Ovary (tissue), 9 donors: ENCODE measurements around the gene ANOS1. TPM values are rescaled to one million over a fixed set of nuclear protein-coding genes. Genes with fewer than 3 reads are reported as not detected.

ENCODE experiments used
- DNase-seq, 5 donors: peaks; one replicate each; pipeline ENCODE4 v3.0.0-alpha.2; 2019 to 2020
- H3K27ac ChIP-seq, 2 donors: fragments of 200-600 bp; one replicate each; pipeline versions ENCODE4 v1.5.1 to v1.8.0; 2019 to 2022
- H3K27me3 ChIP-seq: fragments of 200-600 bp; one replicate; pipeline ENCODE4 v1.8.0; 2022
- H3K36me3 ChIP-seq: fragments of 200-600 bp; sonication (generic); one replicate; pipeline ENCODE4 v1.5.1; 2019
- H3K4me1 ChIP-seq: one replicate; pipeline ENCODE4 v1.8.1; 2013; ENCODE audit warnings: mild to moderate bottlenecking, moderate library complexity; ENCODE audit not compliant: insufficient read depth
- H3K4me3 ChIP-seq: fragments of 200-600 bp; sonication (generic); one replicate; pipeline ENCODE4 v1.5.1; 2017
- H3K9me3 ChIP-seq, 2 donors: fragments of 200-600 bp in 1 of 2; sonication (generic) in 1 of 2; one replicate each; pipeline versions ENCODE4 v1.5.1 to v1.8.1; 2013 to 2019; ENCODE audit warnings: mild to moderate bottlenecking in 1 of 2, moderate library complexity in 1 of 2
- EP300 ChIP-seq: sonication (generic); formaldehyde crosslinking; IDR thresholded peaks from one replicate; pipeline ENCODE4 v1.6.1; 2017; ENCODE audit warnings: antibody characterized with exemption
- POLR2A ChIP-seq: fragments of 450-650 bp; IDR thresholded peaks from one replicate; pipeline ENCODE4 v1.6.1; 2017; ENCODE audit warnings: antibody characterized with exemption, mild to moderate bottlenecking, moderate library complexity
- WGBS, 3 donors: extraction: QIAGEN DNeasy Blood & Tissue Kit in 1 of 3; methylation state at CpG; one replicate each; pipeline versions ENCODE4 v1.1.5 to v1.1.7; 2013 to 2017; 5-methylcytosine and 5-hydroxymethylcytosine counted together
- intact Hi-C, 4 donors: fragments of 100-400 bp; cut with DNase I; formaldehyde crosslinking; loops; one replicate each; pipeline versions ENCODE4 v1.11.0 to v1.15.1; 2022 to 2023
- polyA plus RNA-seq, 2 donors: library from polyadenylated mRNA; stranded (reverse); fragments of 200-250 nt in 1 of 2; fragments of 350-450 nt in 1 of 2; fragmentation: Illumina TruSeq in 1 of 2; extraction: RNeasy Lipid Tissue Mini Kit (QIAGEN cat#74804) in 1 of 2; gene quantifications; one replicate each; pipeline ENCODE4 v1.2.3, GENCODE V29; 2013 to 2014
- total RNA-seq, 7 donors: library from RNA; depleted of rRNA in 2 of 7; stranded (reverse); fragments of >200 nt in 2 of 7; fragmentation: NEBNext Ultra II Directional in 3 of 7; extraction: Animal tissue kit (Norgen Biotek cat#: 25700) in 3 of 7; gene quantifications; one replicate each; pipeline versions ENCODE4 v1.1.0 to v1.2.4, GENCODE V29; 2016 to 2023
- TF ChIP-seq, protein P1 (sequence below), 3 donors: fragments of 450-650 bp in 2 of 3; fragments of 200-600 bp in 1 of 3; IDR thresholded peaks; one replicate each; pipeline versions ENCODE4 v1.5.1 to v1.8.0; 2016 to 2022; ENCODE audit warnings: antibody characterized with exemption in 3 of 3, mild to moderate bottlenecking in 1 of 3
- donor health status: DM: no; HTN: no; CAD: no; lungs with moderate emphysema.
- donor health status: DM: no; HTN: no; CAD: no.
- donor health status: Bipolar disorder and iron deficiency.
- donor health status: DM: yes; HTN: yes; CAD: no.
- donor health status: DM: no; HTN: no; CAD: no.
- donor health status: DM: yes; HTN: yes; CAD: no.

ANOS1 gene
- total and polyA plus RNA-seq, 9 donors: 0.13 to 6.2 (median 0.85) TPM; not detected in 1

DNA sequence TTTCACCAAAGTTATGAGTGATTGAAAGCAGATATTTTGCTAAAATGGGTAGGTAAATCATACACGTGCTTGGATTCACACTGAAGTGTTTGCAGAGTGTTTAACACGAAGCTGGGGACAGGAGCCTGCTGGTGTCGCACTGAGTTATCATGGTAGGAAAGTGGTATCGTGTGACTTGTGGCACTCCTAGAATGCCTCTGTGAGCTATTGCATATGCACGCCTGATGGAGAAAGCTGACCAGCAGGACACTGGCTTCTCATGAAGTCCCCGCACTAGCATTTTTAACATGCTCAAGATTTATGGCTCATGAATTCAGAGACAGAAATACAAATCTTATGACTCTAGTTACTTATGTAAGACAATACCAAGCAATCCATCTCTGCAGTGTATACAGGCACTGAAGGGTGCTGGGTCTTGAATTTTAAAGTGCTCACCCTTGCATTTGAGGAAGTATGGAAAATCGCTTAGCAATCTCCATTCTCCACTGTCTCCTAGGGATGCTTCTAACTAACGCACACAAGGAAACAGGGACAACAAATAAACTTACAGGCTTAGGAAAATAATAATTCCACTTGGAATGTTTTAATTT, 247.5 kb downstream of the ANOS1 start:
- H3K4me1 ChIP-seq: no peaks in the 10 kb centered on the region
- no peaks in the 10 kb centered on the region for H3K9me3 ChIP-seq
- no peak for DNase-seq
- no peak overlapping the region for H3K4me3 ChIP-seq
- no peak for TF ChIP-seq POLR2A
- TF ChIP-seq, protein P1, sequence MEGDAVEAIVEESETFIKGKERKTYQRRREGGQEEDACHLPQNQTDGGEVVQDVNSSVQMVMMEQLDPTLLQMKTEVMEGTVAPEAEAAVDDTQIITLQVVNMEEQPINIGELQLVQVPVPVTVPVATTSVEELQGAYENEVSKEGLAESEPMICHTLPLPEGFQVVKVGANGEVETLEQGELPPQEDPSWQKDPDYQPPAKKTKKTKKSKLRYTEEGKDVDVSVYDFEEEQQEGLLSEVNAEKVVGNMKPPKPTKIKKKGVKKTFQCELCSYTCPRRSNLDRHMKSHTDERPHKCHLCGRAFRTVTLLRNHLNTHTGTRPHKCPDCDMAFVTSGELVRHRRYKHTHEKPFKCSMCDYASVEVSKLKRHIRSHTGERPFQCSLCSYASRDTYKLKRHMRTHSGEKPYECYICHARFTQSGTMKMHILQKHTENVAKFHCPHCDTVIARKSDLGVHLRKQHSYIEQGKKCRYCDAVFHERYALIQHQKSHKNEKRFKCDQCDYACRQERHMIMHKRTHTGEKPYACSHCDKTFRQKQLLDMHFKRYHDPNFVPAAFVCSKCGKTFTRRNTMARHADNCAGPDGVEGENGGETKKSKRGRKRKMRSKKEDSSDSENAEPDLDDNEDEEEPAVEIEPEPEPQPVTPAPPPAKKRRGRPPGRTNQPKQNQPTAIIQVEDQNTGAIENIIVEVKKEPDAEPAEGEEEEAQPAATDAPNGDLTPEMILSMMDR (IDR thresholded peaks at IDR 0.05): no peak
- no peak for TF ChIP-seq EP300
- no peaks in the 10 kb centered on the region for H3K36me3 ChIP-seq
- H3K27ac ChIP-seq: no peak overlapping the region
- intact Hi-C loops: no loop called here
- H3K27me3 ChIP-seq: no peaks in the 10 kb centered on the region
- 63 to 68% (median 63%) methylated on average over 8 of the region's 8 CpGs for WGBS, 3 donors

Other genes with a start within 250 kb of the ANOS1 start
- gene FAM9A, start 69.2 kb upstream of the ANOS1 start, total RNA-seq: not detected
- not detected for gene FAM9A, start 69.2 kb upstream of the ANOS1 start, polyA plus RNA-seq